ENCODE data around the gene FAM111A.
A peak's percentile ranks its signal among the peaks of the same experiment; 100 is the strongest.

FAM111A gene

DNA sequence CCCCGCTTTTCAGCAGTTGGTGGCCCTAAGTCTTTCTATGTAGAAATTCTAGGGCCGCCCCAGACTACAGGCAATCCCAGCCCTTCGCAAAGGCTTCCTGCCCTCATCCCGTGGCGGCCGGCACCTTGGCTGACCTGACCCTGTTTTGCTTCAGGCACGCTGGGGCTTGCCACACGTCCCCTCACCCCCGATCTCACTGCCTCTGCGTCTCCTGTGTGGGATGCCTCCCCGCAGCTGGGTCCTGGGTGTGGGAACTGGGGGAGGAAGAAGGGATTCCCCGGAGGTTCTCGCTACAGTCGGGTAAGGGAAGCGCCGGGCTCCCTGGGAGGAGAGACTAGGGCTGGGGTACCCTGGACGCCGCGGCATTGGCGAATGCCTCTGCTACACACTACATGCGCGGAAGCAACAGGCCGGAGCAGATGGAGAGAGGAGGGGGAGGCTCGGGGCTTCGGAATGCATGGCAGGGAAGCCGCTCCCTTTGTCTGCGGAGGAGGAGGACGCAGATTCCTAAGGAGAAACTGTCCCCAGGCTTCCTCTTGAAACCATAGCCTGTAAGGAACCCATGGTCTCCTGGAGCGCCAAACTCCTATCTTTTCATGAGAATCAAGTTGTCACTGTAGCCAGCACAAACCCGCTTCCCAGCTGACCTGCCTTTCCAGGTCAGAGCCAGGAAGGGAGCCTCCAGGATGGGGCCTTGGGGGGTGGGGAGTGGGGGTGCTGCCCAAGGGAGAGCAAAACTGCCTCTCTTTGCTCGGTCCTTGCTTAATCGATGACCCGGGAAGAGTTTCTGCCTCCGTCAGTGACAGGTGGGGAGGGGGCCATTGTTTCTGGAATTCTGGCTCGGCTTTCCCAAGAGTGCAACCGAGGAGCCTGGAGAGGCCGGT is 30.7 kb downstream of the FAM111A start:
- H3K27ac ChIP-seq: peak overlapping the region; percentile 93
- TF ChIP-seq, protein P1, sequence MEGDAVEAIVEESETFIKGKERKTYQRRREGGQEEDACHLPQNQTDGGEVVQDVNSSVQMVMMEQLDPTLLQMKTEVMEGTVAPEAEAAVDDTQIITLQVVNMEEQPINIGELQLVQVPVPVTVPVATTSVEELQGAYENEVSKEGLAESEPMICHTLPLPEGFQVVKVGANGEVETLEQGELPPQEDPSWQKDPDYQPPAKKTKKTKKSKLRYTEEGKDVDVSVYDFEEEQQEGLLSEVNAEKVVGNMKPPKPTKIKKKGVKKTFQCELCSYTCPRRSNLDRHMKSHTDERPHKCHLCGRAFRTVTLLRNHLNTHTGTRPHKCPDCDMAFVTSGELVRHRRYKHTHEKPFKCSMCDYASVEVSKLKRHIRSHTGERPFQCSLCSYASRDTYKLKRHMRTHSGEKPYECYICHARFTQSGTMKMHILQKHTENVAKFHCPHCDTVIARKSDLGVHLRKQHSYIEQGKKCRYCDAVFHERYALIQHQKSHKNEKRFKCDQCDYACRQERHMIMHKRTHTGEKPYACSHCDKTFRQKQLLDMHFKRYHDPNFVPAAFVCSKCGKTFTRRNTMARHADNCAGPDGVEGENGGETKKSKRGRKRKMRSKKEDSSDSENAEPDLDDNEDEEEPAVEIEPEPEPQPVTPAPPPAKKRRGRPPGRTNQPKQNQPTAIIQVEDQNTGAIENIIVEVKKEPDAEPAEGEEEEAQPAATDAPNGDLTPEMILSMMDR (conservative IDR thresholded peaks at IDR 0.05; ENCODE audit: low read depth): no peak
- CTCF ChIA-PET: interaction anchor here (0.7 to 2.5 kb wide), 3 partner anchors 13 to 33 kb away, joined by 3 to 24 read pairs (median 15); no protein-coding TSS in a partner anchor
- peak; percentile 20 for DNase-seq (ENCODE audit: low spot score)
- POLR2A ChIA-PET (ENCODE audit: low non-redundant PET): interaction anchor here (0.7 kb wide), 1 partner anchor 496 kb away, joined by 9 read pairs; no protein-coding TSS in a partner anchor

DNA sequence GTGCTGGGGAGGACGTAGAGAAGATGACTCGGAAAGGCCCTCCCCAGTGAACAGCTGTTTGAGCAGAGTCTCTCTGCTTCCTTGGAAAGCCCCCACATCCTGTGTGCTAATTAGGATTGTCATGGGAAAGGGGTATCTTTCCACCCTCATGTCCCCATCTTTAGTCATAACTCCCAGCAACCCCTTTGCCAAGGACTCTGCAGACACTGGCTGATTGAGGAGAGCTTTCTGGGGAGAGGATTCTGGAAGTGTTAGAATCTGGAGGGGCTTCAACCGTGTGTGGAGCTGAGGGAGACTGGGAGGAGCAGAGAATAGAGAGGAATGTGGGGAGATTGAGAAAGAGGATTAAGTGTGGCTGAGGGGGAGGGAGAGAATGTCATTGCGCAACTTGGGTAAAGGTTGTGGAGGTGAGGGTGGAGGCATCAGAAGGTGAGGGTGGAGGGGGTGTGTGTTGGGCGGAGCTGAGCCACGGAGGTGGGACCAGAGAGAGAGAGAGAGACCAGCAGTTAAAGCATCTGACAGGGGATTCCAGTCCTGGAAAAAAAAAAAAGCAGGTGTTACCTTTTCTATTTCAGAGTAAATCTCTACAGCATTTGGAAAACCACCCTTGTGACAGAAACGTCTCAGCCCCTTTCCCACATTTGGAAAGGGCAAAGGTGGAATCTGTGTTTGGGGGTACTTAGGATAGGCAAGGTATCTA is 31.5 kb downstream of the FAM111A start:
- TF ChIP-seq, protein P1 (conservative IDR thresholded peaks at IDR 0.05; ENCODE audit: low read depth): no peak
- DNase-seq (ENCODE audit: low spot score): peak; percentile 82
- peak overlapping the region; percentile 93 for H3K27ac ChIP-seq
- POLR2A ChIA-PET (ENCODE audit: low non-redundant PET): interaction anchor here (0.7 kb wide), 1 partner anchor 496 kb away, joined by 9 read pairs; no protein-coding TSS in a partner anchor
- CTCF ChIA-PET: interaction anchor here (0.6 to 1.6 kb wide), 4 partner anchors 12 to 91 kb away, joined by 3 to 6 read pairs (median 4); no protein-coding TSS in a partner anchor

DNA sequence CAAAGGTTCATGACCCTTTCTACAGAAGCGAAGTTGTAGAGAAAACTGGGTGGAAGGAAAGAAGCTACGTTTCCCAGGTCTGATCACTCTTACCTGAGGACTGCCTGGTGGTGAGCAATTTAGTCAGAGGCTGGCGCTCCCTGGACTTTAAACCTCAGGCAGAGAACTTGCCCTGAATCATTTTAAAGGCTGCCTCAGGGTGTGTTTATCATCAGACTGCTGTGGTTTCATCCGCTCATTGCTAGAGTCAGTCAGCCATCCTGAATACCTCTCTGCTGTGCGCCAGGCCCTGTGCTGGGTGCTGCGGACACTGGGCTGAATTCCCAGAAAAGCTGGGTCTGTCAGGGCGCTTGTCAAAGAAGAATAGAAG is 32.0 kb downstream of the FAM111A start:
- H3K27ac ChIP-seq: peak overlapping the region; percentile 93
- TF ChIP-seq, protein P1 (conservative IDR thresholded peaks at IDR 0.05; ENCODE audit: low read depth): no peak
- ChIA-PET POLR2A (ENCODE audit: low non-redundant PET) (interaction anchor here (0.6 kb wide), 1 partner anchor 106 kb away, joined by 3 read pairs; no protein-coding TSS in a partner anchor), CTCF (interaction anchor here (0.6 to 1.6 kb wide), 4 partner anchors 12 to 637 kb away, joined by 3 to 6 read pairs (median 4); no protein-coding TSS in a partner anchor)
- DNase-seq (ENCODE audit: low spot score): peak; percentile 75

DNA sequence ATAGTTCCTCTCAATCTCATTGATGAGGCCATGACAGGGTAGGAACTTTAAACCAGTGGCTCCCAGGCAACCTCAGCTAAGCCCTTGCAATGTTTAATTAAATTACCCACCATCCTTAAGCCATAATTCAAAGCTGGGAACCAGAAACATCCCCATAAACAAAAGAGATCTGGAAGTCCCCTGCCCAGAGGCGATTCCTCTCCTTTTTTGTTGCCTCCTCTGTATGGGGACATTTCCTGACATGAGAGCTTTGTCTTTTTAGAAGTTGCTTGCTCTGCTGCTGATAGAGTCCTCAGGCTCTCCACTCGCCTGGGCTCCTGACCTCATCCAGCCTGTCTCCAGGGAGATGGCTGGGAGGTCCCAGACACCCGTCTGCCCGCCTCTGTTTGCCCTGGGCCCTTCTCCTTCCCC is 32.4 kb downstream of the FAM111A start:
- H3K27ac ChIP-seq: peak overlapping the region; percentile 93
- DNase-seq (ENCODE audit: low spot score): no peak
- TF ChIP-seq, protein P1 (conservative IDR thresholded peaks at IDR 0.05; ENCODE audit: low read depth): no peak
- POLR2A ChIA-PET (ENCODE audit: low non-redundant PET): interaction anchor here (0.6 kb wide), 1 partner anchor 105 kb away, joined by 3 read pairs; no protein-coding TSS in a partner anchor
- CTCF ChIA-PET: interaction anchor here (0.6 to 1.6 kb wide), 4 partner anchors 11 to 636 kb away, joined by 3 to 6 read pairs (median 4); no protein-coding TSS in a partner anchor

DNA sequence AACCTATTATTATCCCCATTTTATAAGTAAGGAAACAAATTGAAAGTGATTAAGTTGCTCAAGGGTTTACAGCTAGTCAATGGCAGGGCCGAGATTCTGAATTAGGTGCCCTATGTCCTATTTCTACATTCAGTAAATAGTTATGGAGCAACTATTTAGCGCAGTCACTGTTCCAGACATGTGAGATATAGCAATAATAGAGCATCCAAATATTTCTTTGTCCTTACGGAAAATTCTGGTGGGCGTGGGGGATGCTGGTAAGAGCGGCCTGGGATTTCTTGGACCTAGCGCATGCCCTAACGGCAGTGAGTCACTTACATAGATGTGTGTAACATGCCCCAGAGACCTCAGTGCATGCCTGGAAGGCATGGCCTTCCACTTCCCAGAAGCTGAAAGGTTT is 33.7 kb downstream of the FAM111A start:
- H3K27ac ChIP-seq: no peak overlapping the region
- ChIA-PET POLR2A (ENCODE audit: low non-redundant PET) (no interaction called here), CTCF (interaction anchor here (1.3 kb wide), 1 partner anchor 10 kb away, joined by 6 read pairs; no protein-coding TSS in a partner anchor)
- TF ChIP-seq, protein P1 (conservative IDR thresholded peaks at IDR 0.05; ENCODE audit: low read depth): no peak
- DNase-seq (ENCODE audit: low spot score): no peak

- ChIA-PET POLR2A (ENCODE audit: low non-redundant PET) (no interaction called here), CTCF (no interaction called here)
- no peak overlapping the region for H3K27ac ChIP-seq
- TF ChIP-seq, protein P1 (conservative IDR thresholded peaks at IDR 0.05; ENCODE audit: low read depth): no peak
- DNase-seq (ENCODE audit: low spot score): no peak
Observed at GRCh38 chr11:59178402-59178801, 35.7 kb downstream of the FAM111A start.

Measured in RWPE1 (cell line).